Activated naive CD4-positive, alpha-beta T cell (primary cell): Measurements from ENCODE around the gene NEK2.
"Not testable (repeated sequence)": the region's sequence is repeated elsewhere in the genome, so short reads cannot be mapped to it uniquely, and the experiment has no call there.

Experiments
- DNase-seq, 4 experiments: peaks; one replicate each; lab custom pipeline; 2025; lab: John Stamatoyannopoulos, UW

NEK2 gene

GRCh38 chr1:211632808-211633523 lies 42.5 kb downstream of the NEK2 start:
- no peak for DNase-seq

GRCh38 chr1:211632117-211632807 lies 43.2 kb downstream of the NEK2 start:
- DNase-seq, result no peak

- DNase-seq, result no peak
Measured at GRCh38 chr1:211631168-211631567, 44.3 kb downstream of the NEK2 start.

- DNase-seq, result no peak
Measured at GRCh38 chr1:211630236-211631081, 45.0 kb downstream of the NEK2 start.

- DNase-seq, result no peak
Measured at GRCh38 chr1:211628417-211628816, 47.0 kb downstream of the NEK2 start.

- no peak for DNase-seq
Measured at GRCh38 chr1:211627259-211627658, 48.2 kb downstream of the NEK2 start.

GRCh38 chr1:211625866-211626265 lies 49.6 kb downstream of the NEK2 start:
- DNase-seq, result not testable (repeated sequence)

- no peak for DNase-seq
Measured at GRCh38 chr1:211625040-211625439, 50.4 kb downstream of the NEK2 start.

GRCh38 chr1:211623515-211623914 lies 51.9 kb downstream of the NEK2 start:
- DNase-seq, result no peak

GRCh38 chr1:211621447-211622198 lies 53.8 kb downstream of the NEK2 start:
- no peak for DNase-seq

GRCh38 chr1:211620097-211620496 lies 55.3 kb downstream of the NEK2 start:
- no peak for DNase-seq

- no peak for DNase-seq
Measured at GRCh38 chr1:211619033-211619996, 56.1 kb downstream of the NEK2 start.

GRCh38 chr1:211616965-211617297 lies 58.5 kb downstream of the NEK2 start:
- DNase-seq, result no peak

GRCh38 chr1:211616231-211616964 lies 59.0 kb downstream of the NEK2 start:
- no peak for DNase-seq

GRCh38 chr1:211614615-211615014 lies 60.8 kb downstream of the NEK2 start:
- DNase-seq, result no peak

- no peak for DNase-seq
Measured at GRCh38 chr1:211613951-211614350, 61.5 kb downstream of the NEK2 start.

GRCh38 chr1:211613108-211613947 lies 62.1 kb downstream of the NEK2 start:
- no peak for DNase-seq

GRCh38 chr1:211612786-211613107 lies 62.7 kb downstream of the NEK2 start:
- no peak for DNase-seq
